HG02884 (cell line): ENCODE results near the gene RNMT.
"Not testable (repeated sequence)": the region's sequence is repeated elsewhere in the genome, so short reads cannot be mapped to it uniquely, and the experiment has no call there.

Source experiments
- ATAC-seq: cut with Tn5 transposase; IDR thresholded peaks from one replicate; pipeline ENCODE4 v1.9.1; 2021; ENCODE audit warnings: mild to moderate bottlenecking, moderate library complexity; ENCODE audit not compliant: unreplicated experiment

RNMT gene

GRCh38 chr18:13730481-13730880 lies 4.0 kb downstream of the RNMT start:
- no peak for ATAC-seq

- ATAC-seq, result no peak
Measured at GRCh38 chr18:13735681-13736080, 9.2 kb downstream of the RNMT start.

DNA sequence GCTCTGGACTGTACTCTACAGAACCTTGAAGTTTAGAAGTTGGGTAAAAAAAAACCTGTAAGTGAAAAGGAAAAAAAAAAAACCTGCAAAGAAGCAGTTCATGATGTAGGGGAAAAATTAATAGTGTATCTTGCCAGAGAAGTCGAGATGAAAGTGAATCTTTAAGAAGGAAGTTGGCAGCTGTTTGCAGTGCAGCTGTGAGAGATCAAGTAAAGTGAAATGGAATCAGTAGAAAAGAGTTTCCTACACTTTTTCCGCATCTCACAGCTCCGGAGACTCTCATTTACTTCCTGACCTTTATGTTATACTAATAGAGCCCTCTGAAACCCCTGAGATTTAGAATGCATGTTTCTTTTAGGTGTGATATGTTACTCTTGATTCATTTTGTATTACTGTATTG lies 19.2 kb downstream of the RNMT start:
- ATAC-seq, result no peak

GRCh38 chr18:13746633-13747032 lies 20.2 kb downstream of the RNMT start:
- no peak for ATAC-seq

DNA sequence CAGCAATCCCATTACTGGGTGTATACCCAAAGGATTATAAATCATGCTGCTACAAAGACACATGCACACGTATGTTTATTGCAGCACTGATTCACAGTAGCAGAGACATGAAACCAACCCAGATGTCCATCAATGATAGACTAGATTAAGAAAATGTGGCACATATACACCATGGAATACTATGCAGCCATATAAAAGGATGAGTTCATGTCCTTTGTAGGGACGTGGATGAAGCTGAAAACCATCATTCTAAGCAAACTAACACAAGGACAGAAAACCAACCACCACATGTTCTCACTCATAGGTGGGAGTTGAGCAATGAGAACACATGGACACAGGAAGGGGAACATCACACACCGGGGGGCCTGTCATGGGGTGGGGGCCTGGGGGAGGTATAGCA lies 25.1 kb downstream of the RNMT start:
- ATAC-seq, result not testable (repeated sequence)

DNA sequence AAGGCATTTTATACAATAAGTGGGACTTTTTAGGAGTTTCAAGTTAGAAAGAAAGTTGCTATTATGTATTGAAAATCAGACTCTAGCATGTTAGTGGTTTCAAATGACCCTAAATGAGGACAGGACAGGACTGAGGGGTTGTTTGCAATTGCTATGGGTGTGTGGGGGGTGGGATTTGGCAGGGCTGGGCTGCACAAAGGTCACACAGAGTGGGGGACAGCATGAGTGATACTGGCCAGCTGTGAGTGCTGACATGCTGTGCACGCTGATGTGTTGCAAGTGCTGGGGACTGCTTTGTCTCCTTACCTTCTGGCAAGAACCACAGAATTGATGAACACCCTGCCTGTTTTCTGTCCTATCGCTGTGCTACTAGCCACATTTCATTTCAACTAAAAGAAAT lies 29.8 kb downstream of the RNMT start:
- no peak for ATAC-seq

DNA sequence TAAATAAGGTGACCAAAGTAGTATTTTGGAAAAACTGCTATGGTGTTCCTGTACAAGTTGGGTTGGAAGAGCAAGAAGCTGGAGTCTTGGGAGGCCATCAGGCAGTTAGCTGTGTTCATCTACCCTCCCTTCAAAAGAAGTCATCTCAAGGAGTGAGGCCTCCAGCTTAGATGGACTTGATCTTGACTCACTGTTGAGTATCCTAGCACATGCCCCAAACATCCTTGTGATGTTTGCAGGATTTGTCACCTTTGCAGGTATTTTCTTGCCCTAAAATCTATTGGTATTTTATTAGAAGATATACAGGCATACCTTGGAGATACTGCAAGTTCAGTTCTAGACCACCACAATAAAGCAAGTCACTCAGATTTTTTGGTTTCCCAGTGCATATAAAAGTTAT lies 30.2 kb downstream of the RNMT start:
- ATAC-seq, result no peak

DNA sequence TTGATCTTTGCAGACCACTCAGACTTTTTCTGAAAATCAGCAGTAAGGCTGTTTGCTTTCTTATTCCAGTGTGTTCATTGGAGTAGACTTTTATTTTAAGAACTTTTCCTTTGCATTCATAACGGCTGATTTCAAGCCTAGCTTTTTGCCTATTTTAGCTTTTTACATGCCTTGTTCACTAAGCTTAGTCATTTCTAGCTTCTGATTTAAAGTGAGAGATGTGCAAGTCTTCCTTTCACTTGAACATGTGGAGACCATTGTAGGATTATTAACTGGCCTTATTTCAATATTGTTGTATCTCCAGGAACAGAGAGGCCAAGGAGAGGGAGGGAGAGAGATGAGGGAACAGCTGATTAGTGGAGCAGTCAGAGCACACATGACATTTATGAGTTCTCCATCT lies 32.1 kb downstream of the RNMT start:
- no peak for ATAC-seq

DNA sequence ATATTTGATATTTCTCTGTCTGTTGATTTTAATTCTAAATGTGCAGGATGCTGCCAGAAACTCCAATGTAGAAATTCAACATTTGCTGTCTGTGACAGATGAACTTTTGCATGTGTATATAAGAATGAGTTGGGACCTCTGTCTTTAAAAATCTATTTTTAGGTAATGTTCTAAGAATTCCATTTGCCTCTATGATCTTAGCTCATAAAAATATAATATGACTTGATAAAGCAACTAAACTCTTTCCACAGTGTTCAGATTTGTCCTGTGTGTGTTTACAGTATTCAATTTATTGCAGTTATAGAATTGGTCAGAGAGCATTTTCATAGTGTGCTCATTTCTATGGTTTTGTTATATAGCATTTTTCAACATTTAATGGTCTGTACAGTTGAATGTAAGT lies 33.6 kb downstream of the RNMT start:
- ATAC-seq, result no peak

GRCh38 chr18:13762690-13763439 lies 36.4 kb downstream of the RNMT start:
- ATAC-seq, result no peak

GRCh38 chr18:13775058-13775457 lies 48.6 kb downstream of the RNMT start:
- no peak for ATAC-seq

DNA sequence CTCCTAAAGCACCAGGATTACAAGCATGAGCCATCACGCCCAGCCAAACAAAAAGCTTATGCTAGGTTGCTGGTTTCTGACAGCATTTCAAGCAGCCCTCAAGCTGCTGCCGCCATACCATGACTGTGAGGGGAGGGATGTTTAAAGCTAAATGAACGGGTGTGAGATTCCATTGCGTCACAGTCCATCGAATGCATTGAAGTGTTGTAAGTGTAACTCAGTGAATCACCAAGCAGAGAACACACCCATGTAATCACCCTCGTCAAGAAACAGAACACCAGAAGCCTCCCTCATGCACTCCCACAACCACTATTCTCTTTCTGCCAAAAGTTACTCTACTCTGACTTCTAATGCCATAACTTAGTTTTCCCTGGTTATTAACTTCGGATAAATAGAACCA lies 64.7 kb downstream of the RNMT start:
- no peak for ATAC-seq

GRCh38 chr18:13793819-13794218 lies 67.3 kb downstream of the RNMT start:
- ATAC-seq, result no peak

DNA sequence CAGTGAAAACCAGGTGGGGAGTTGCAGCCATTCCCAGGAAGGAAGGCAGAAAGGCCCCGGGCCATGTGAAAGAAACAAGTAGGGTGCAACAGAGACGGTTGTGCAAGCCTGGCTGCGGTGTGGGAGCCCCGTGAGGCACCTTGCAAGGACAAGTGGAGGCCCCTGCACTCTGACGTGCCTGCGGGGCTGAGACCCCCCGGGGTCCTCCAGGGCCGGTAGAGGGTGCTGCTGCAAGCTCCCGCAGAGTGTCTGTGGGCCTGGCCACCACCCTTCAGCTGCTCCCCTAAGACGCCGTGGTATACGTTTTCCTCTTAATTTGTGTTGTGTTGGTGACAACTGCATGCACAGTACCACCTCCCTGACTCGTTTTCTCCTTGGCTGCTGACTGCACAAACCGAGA lies 70.0 kb downstream of the RNMT start:
- no peak for ATAC-seq

GRCh38 chr18:13797157-13797611 lies 70.7 kb downstream of the RNMT start:
- no peak for ATAC-seq

GRCh38 chr18:13799396-13799795 lies 72.9 kb downstream of the RNMT start:
- no peak for ATAC-seq

- ATAC-seq, result peak; percentile 80
Measured at GRCh38 chr18:13800505-13801259, 74.2 kb downstream of the RNMT start.

DNA sequence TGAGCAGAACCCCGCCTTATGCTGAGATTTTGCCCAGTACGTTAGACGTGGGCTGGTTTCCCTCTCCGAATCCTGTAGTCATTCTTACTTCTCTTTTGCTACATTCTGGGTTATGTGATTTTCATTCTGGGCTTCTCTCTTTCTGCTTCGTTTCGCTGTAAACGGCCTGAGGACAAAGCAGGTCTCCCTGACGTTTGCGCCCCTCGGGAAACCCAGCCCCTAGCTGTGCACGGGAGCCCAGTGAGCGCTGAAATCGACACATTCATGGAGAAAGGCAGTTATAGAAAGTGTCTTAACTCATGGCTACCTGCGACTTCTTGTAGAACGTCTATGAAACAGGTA lies 74.8 kb downstream of the RNMT start:
- no peak for ATAC-seq

DNA sequence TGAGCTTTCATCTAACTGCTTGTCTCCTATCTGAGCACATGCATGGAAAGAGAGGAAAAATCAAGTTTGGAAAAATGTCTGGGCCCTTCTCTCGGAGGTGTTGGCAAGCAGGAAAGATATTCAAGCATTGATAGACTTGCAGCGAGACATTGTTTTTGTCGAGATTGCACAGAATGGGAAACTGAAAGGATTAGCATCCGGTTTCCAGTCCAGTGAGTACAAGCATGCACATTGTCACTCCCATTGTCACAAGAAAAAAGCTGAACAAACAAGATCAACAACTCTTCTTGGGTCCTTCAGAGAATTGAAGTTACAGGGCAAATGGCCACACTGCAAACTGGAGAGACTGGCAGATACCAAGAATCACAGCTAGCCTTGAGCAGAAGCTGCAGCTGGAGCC lies 77.8 kb downstream of the RNMT start:
- ATAC-seq, result peak; percentile 44

- no peak for ATAC-seq
Measured at GRCh38 chr18:13808294-13809042, 82.0 kb downstream of the RNMT start.

GRCh38 chr18:13809043-13809430 lies 82.6 kb downstream of the RNMT start:
- ATAC-seq, result no peak
